ENCODE results near the gene IL17B. TPM values are rescaled to one million over a fixed set of nuclear protein-coding genes. Genes with fewer than 3 reads are reported as not detected.

IL17B gene
- polyA plus RNA-seq, 1 donor (not counting 4 experiments of a cell fraction or from before 2014, with no cell fraction given), result not detected

- Histone ChIP-seq H3K27me3 (ENCODE audit: control insufficient read depth, extremely low read depth, insufficient read depth, low read length) (no peaks in the 10 kb centered on the region), H3K9me1 (ENCODE audit: control insufficient read depth, extremely low read depth, insufficient read depth, low read length) (no peaks in the 10 kb centered on the region), H2AFZ (ENCODE audit: control insufficient read depth, low read length) (no peak overlapping the region), H3K4me3 (ENCODE audit: control insufficient read depth in 2 of 3, extremely low read depth in 1 of 3, insufficient read depth in 2 of 3, low read depth in 1 of 3, low read length in 3 of 3) (no peak overlapping the region), H3K36me3 (ENCODE audit: control insufficient read depth in 2 of 2, extremely low read depth in 1 of 2, insufficient read depth in 2 of 2, low read length in 2 of 2) (no peaks in the 10 kb centered on the region), H3K4me1 (ENCODE audit: control insufficient read depth, extremely low read depth, insufficient read depth, low read length) (no peaks in the 10 kb centered on the region), H3K79me2 (ENCODE audit: control insufficient read depth, insufficient read depth, low read length) (no peaks in the 10 kb centered on the region), H3K27ac (ENCODE audit: control insufficient read depth, insufficient read depth, low read length) (no peak overlapping the region), H3K9ac (ENCODE audit: control insufficient read depth, extremely low read depth, insufficient read depth, low read length) (no peak overlapping the region), H4K20me1 (ENCODE audit: control insufficient read depth, extremely low read depth, insufficient read depth, low read length) (no peaks in the 10 kb centered on the region), H3K9me3 (ENCODE audit: control insufficient read depth, low read depth, low read length) (no peaks in the 10 kb centered on the region), H3K4me2 (ENCODE audit: control insufficient read depth, extremely low read depth, insufficient read depth, low read depth, low read length) (no peak overlapping the region)
- FAIRE-seq (no peak), DNase-seq (ENCODE audit: low read depth, low spot score) (no peak)
- no peak for TF ChIP-seq EZH2 (IDR thresholded peaks at IDR 0.05; ENCODE audit: low read length)
- TF ChIP-seq CTCF (optimal IDR thresholded peaks at IDR 0.05 in 1 of 3, IDR thresholded peaks at IDR 0.05 in 1 of 3, conservative IDR thresholded peaks at IDR 0.05 in 1 of 3; ENCODE audit: extremely low read depth in 1 of 3, insufficient read depth in 2 of 3, low read length in 3 of 3), result no peak
- dilution Hi-C loops (cut with MboI; ENCODE audit: extremely low pct_ligation_motif_present, low sequenced_read_pairs), result no loop called here
Observed at GRCh38 chr5:149402291-149402690, 23.2 kb upstream of the IL17B start.

GRCh38 chr5:149401051-149401450, 22.0 kb upstream of the IL17B start:
- H3K9me3 ChIP-seq (ENCODE audit: control insufficient read depth, low read depth, low read length), result no peaks in the 10 kb centered on the region
- no peaks in the 10 kb centered on the region for H3K36me3 ChIP-seq (ENCODE audit: control insufficient read depth in 2 of 2, extremely low read depth in 1 of 2, insufficient read depth in 2 of 2, low read length in 2 of 2)
- no peaks in the 10 kb centered on the region for H3K4me1 ChIP-seq (ENCODE audit: control insufficient read depth, extremely low read depth, insufficient read depth, low read length)
- H3K9me1 ChIP-seq (ENCODE audit: control insufficient read depth, extremely low read depth, insufficient read depth, low read length), result no peaks in the 10 kb centered on the region
- H2AFZ ChIP-seq (ENCODE audit: control insufficient read depth, low read length), result no peak overlapping the region
- H3K4me2 ChIP-seq (ENCODE audit: control insufficient read depth, extremely low read depth, insufficient read depth, low read depth, low read length), result no peak overlapping the region
- dilution Hi-C loops (cut with MboI; ENCODE audit: extremely low pct_ligation_motif_present, low sequenced_read_pairs), result no loop called here
- H3K27ac ChIP-seq (ENCODE audit: control insufficient read depth, insufficient read depth, low read length), result no peak overlapping the region
- H3K9ac ChIP-seq (ENCODE audit: control insufficient read depth, extremely low read depth, insufficient read depth, low read length), result no peak overlapping the region
- H3K4me3 ChIP-seq (ENCODE audit: control insufficient read depth in 2 of 3, extremely low read depth in 1 of 3, insufficient read depth in 2 of 3, low read depth in 1 of 3, low read length in 3 of 3), result no peak overlapping the region
- FAIRE-seq (no peak), DNase-seq (ENCODE audit: low read depth, low spot score) (no peak)
- no peaks in the 10 kb centered on the region for H4K20me1 ChIP-seq (ENCODE audit: control insufficient read depth, extremely low read depth, insufficient read depth, low read length)
- H3K79me2 ChIP-seq (ENCODE audit: control insufficient read depth, insufficient read depth, low read length), result no peaks in the 10 kb centered on the region
- TF ChIP-seq CTCF (optimal IDR thresholded peaks at IDR 0.05 in 1 of 3, IDR thresholded peaks at IDR 0.05 in 1 of 3, conservative IDR thresholded peaks at IDR 0.05 in 1 of 3; ENCODE audit: extremely low read depth in 1 of 3, insufficient read depth in 2 of 3, low read length in 3 of 3) (no peak), EZH2 (IDR thresholded peaks at IDR 0.05; ENCODE audit: low read length) (no peak)
- H3K27me3 ChIP-seq (ENCODE audit: control insufficient read depth, extremely low read depth, insufficient read depth, low read length), result no peaks in the 10 kb centered on the region

Measured in keratinocyte (primary cell).